Common myeloid progenitor, CD34-positive (primary cell): ENCODE measurements around the gene CYTH3.

Source experiments
- CTCF ChIA-PET: fragments of 350-600 bp; sonication (Branson Sonifier 250); formaldehyde crosslinking; loops from one replicate; lab custom pipeline; 2021; ENCODE audit warnings: antibody characterized with exemption; lab: Charles Lee
- POLR2A ChIA-PET: fragments of 350-600 bp; sonication (Branson Sonifier 250); formaldehyde crosslinking; loops from one replicate; lab custom pipeline; 2021; ENCODE audit warnings: antibody characterized with exemption; lab: Charles Lee
- DNase-seq, 3 donors: peaks; one replicate each; pipeline versions ENCODE4 v3.0.0 to v3.0.0-alpha.2; 2013
- H3K27ac ChIP-seq, 2 experiments: 1 replicate in 1 of 2; 2 replicates in 1 of 2; pipeline ENCODE4 v1.7.0; 2013; ENCODE audit warnings: inconsistent platforms in 2 of 2, low read length in 2 of 2, mild to moderate bottlenecking in 2 of 2, low read depth in 1 of 2, moderate library complexity in 1 of 2; ENCODE audit not compliant: severe bottlenecking in 2 of 2, insufficient read depth in 1 of 2, poor library complexity in 1 of 2
- H3K27me3 ChIP-seq, 5 experiments: replicated peaks in 2 of 5; 1 replicate in 3 of 5; 2 replicates in 2 of 5; pipeline versions ENCODE4 v1.6.1 to v1.7.0; 2013; ENCODE audit warnings: low read length in 4 of 5, mild to moderate bottlenecking in 2 of 5, moderate library complexity in 2 of 5, inconsistent platforms in 1 of 5; ENCODE audit not compliant: insufficient read depth in 5 of 5, control insufficient read depth in 4 of 5
- H3K36me3 ChIP-seq, 4 experiments: 1 replicate in 2 of 4; 2 replicates in 2 of 4; pipeline versions ENCODE4 v1.6.1 to v1.7.0; 2013; ENCODE audit warnings: low read length in 3 of 4, control low read depth in 1 of 4, mild to moderate bottlenecking in 1 of 4; ENCODE audit not compliant: control insufficient read depth in 4 of 4, insufficient read depth in 4 of 4
- H3K4me1 ChIP-seq, 4 experiments: 1 replicate in 3 of 4; 2 replicates in 1 of 4; pipeline versions ENCODE4 v1.6.1 to v1.7.1; 2013; ENCODE audit warnings: low read length in 3 of 4, mild to moderate bottlenecking in 3 of 4, control low read depth in 1 of 4, inconsistent platforms in 1 of 4, moderate library complexity in 1 of 4; ENCODE audit not compliant: control insufficient read depth in 4 of 4, insufficient read depth in 4 of 4; ENCODE audit errors: control extremely low read depth in 1 of 4
- H3K4me3 ChIP-seq, 7 experiments: 1 replicate in 4 of 7; 2 replicates in 3 of 7; pipeline versions ENCODE4 v1.5.1 to v1.7.0; 2013; ENCODE audit warnings: mild to moderate bottlenecking in 7 of 7, low read length in 6 of 7, moderate library complexity in 6 of 7, inconsistent platforms in 2 of 7, low read depth in 2 of 7, control low read depth in 1 of 7; ENCODE audit not compliant: insufficient read depth in 4 of 7, control insufficient read depth in 1 of 7; ENCODE audit errors: extremely low read depth in 1 of 7
- H3K9me3 ChIP-seq, 5 experiments: 1 replicate in 4 of 5; 2 replicates in 1 of 5; pipeline versions ENCODE4 v1.6.1 to v1.7.1; 2013; ENCODE audit warnings: low read length in 4 of 5, mild to moderate bottlenecking in 2 of 5, inconsistent platforms in 1 of 5, low read depth in 1 of 5, moderate library complexity in 1 of 5; ENCODE audit not compliant: control insufficient read depth in 4 of 5, insufficient read depth in 2 of 5; ENCODE audit errors: control extremely low read depth in 1 of 5
- WGBS: methylation state at CpG from one replicate; pipeline ENCODE4 v1.1.5; 2013; ENCODE audit not compliant: insufficient coverage; 5-methylcytosine and 5-hydroxymethylcytosine counted together

Gene CYTH3

GRCh38 chr7:6123843-6124242, 148.6 kb downstream of the CYTH3 start:
- H3K36me3 ChIP-seq: peaks cover 24 to 68% (median 36%) of the 10 kb centered on the region in 4 experiments
- no peak for DNase-seq
- H3K4me3 ChIP-seq: no peak overlapping the region
- peaks cover 4 to 15% (median 10%) of the 10 kb centered on the region in 5 experiments for H3K9me3 ChIP-seq
- POLR2A ChIA-PET: interaction anchor here (0.6 kb wide), 1 partner anchor 341 kb away, joined by 8 read pairs; no protein-coding TSS in a partner anchor
- CTCF ChIA-PET: interaction anchor here (0.6 to 1.7 kb wide), 3 partner anchors 15 to 146 kb away, joined by 3 to 5 read pairs (median 4); no protein-coding TSS in a partner anchor
- no peaks in the 10 kb centered on the region for H3K27me3 ChIP-seq
- no peak overlapping the region for H3K27ac ChIP-seq
- WGBS: no CpG with 5 or more reads among the region's 8 CpGs
- no peaks in the 10 kb centered on the region for H3K4me1 ChIP-seq

GRCh38 chr7:6121141-6121540, 151.3 kb downstream of the CYTH3 start:
- peaks cover 4 to 15% (median 10%) of the 10 kb centered on the region in 5 experiments for H3K9me3 ChIP-seq
- no peak overlapping the region for H3K4me3 ChIP-seq
- POLR2A ChIA-PET: no interaction called here
- H3K27me3 ChIP-seq: no peaks in the 10 kb centered on the region
- H3K4me1 ChIP-seq: no peaks in the 10 kb centered on the region
- WGBS: 100% methylated on average over 1 of the region's 2 CpGs
- peak in 2 of 3 donors; percentile 60 to 65 for DNase-seq
- H3K27ac ChIP-seq: no peak overlapping the region
- CTCF ChIA-PET: interaction anchor here (1.6 kb wide), 1 partner anchor 15 kb away, joined by 7 read pairs; no protein-coding TSS in a partner anchor
- peaks cover 27 to 79% (median 41%) of the 10 kb centered on the region in 4 experiments for H3K36me3 ChIP-seq

GRCh38 chr7:6117533-6117932, 154.9 kb downstream of the CYTH3 start:
- Histone ChIP-seq H3K27ac (no peak overlapping the region), H3K9me3 (peaks cover 4 to 11% (median 5%) of the 10 kb centered on the region in 5 experiments), H3K4me3 (no peak overlapping the region), H3K27me3 (no peaks in the 10 kb centered on the region), H3K36me3 (peaks cover 35 to 80% (median 48%) of the 10 kb centered on the region in 4 experiments), H3K4me1 (no peaks in the 10 kb centered on the region)
- WGBS: 100% methylated on average over 1 of the region's 2 CpGs
- CTCF ChIA-PET: interaction anchor here (0.7 kb wide), 1 partner anchor 18 kb away, joined by 3 read pairs; no protein-coding TSS in a partner anchor
- POLR2A ChIA-PET: no interaction called here
- DNase-seq: no peak

GRCh38 chr7:6116211-6116610, 156.2 kb downstream of the CYTH3 start:
- POLR2A ChIA-PET: no interaction called here
- Histone ChIP-seq H3K27ac (no peak overlapping the region), H3K27me3 (no peaks in the 10 kb centered on the region), H3K4me3 (no peak overlapping the region), H3K36me3 (peaks cover 27 to 75% (median 43%) of the 10 kb centered on the region in 4 experiments), H3K9me3 (peaks cover 0 to 5% (median 2%) of the 10 kb centered on the region in 5 experiments), H3K4me1 (no peaks in the 10 kb centered on the region)
- CTCF ChIA-PET: interaction anchor here (1.0 kb wide), 1 partner anchor 11 kb away, joined by 4 read pairs; no protein-coding TSS in a partner anchor
- no peak for DNase-seq
- WGBS: no CpG with 5 or more reads among the region's 2 CpGs
